ENCODE measurements around the gene SLC35F1.

Gene SLC35F1

DNA sequence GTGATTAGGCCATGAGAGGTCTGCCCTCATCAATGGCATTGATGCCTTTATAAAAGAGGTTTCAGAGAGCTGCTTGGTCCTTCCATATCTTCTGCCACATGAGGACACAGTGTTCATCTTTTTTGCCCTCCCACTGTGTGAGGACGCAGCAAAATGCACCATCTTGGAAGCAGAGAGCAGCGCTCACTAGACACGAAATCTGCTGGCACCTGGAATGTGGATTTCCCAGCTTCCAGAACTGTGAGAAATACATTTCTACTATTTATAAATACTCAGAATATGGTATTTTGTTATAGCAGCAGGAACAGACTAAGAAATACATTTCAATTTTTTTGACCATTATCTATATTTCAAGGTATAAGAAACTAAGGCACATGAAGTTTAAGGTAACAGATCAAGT is 24.9 kb downstream of the SLC35F1 start:
- H3K36me3 ChIP-seq (ENCODE audit: insufficient read depth) = no peaks in the 10 kb centered on the region
- TF ChIP-seq, protein P1, sequence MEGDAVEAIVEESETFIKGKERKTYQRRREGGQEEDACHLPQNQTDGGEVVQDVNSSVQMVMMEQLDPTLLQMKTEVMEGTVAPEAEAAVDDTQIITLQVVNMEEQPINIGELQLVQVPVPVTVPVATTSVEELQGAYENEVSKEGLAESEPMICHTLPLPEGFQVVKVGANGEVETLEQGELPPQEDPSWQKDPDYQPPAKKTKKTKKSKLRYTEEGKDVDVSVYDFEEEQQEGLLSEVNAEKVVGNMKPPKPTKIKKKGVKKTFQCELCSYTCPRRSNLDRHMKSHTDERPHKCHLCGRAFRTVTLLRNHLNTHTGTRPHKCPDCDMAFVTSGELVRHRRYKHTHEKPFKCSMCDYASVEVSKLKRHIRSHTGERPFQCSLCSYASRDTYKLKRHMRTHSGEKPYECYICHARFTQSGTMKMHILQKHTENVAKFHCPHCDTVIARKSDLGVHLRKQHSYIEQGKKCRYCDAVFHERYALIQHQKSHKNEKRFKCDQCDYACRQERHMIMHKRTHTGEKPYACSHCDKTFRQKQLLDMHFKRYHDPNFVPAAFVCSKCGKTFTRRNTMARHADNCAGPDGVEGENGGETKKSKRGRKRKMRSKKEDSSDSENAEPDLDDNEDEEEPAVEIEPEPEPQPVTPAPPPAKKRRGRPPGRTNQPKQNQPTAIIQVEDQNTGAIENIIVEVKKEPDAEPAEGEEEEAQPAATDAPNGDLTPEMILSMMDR (conservative IDR thresholded peaks at IDR 0.05; ENCODE audit: low read depth, low read length) = no peak
- no peaks in the 10 kb centered on the region for H3K27me3 ChIP-seq (ENCODE audit: insufficient read depth, low read depth)
- no peak overlapping the region for H3K4me3 ChIP-seq (IDR thresholded peaks at IDR 0.05; ENCODE audit: insufficient read depth, low read depth, low read length)
- H2AFZ ChIP-seq (ENCODE audit: low read depth) = no peak overlapping the region
- H3K9ac ChIP-seq = no peak overlapping the region
- no peak overlapping the region for H3K4me2 ChIP-seq
- H3K27ac ChIP-seq = no peak overlapping the region
- no peaks in the 10 kb centered on the region for H3K79me2 ChIP-seq (ENCODE audit: insufficient read depth, low read depth)
- no peaks in the 10 kb centered on the region for H4K20me1 ChIP-seq (ENCODE audit: insufficient read depth)
- no peaks in the 10 kb centered on the region for H3K4me1 ChIP-seq (ENCODE audit: low read depth, poor library complexity, severe bottlenecking)

GRCh38 chr6:117932676-117933075 is 25.6 kb downstream of the SLC35F1 start:
- no peaks in the 10 kb centered on the region for H3K4me1 ChIP-seq (ENCODE audit: low read depth, poor library complexity, severe bottlenecking)
- no peaks in the 10 kb centered on the region for H3K79me2 ChIP-seq (ENCODE audit: insufficient read depth, low read depth)
- TF ChIP-seq, protein P1 (conservative IDR thresholded peaks at IDR 0.05; ENCODE audit: low read depth, low read length) = no peak
- H3K4me2 ChIP-seq = no peak overlapping the region
- H4K20me1 ChIP-seq (ENCODE audit: insufficient read depth) = no peaks in the 10 kb centered on the region
- H3K27me3 ChIP-seq (ENCODE audit: insufficient read depth, low read depth) = no peaks in the 10 kb centered on the region
- no peak overlapping the region for H3K27ac ChIP-seq
- H2AFZ ChIP-seq (ENCODE audit: low read depth) = no peak overlapping the region
- H3K9ac ChIP-seq = no peak overlapping the region
- no peaks in the 10 kb centered on the region for H3K36me3 ChIP-seq (ENCODE audit: insufficient read depth)
- no peak overlapping the region for H3K4me3 ChIP-seq (IDR thresholded peaks at IDR 0.05; ENCODE audit: insufficient read depth, low read depth, low read length)

DNA sequence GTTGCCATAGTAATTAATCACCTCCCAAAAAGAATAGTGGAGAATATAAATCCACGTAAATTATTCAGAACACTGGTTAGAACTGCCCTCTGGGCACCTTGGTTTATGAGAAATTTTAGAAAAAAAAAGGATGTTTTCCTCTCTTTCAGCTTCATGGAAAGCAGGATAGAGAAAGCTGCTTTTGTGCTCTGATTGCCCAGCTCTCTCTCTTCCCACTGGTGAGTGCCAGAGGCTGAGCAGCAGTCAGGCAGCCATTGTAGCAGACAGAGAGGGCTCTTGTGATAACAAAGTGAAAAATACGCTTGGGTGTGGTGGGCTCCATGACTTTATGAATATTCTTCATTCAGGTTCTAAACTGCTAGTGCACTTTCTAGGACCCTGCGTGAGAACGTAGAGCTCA is 26.4 kb downstream of the SLC35F1 start:
- H3K27me3 ChIP-seq (ENCODE audit: insufficient read depth, low read depth) = no peaks in the 10 kb centered on the region
- no peaks in the 10 kb centered on the region for H3K36me3 ChIP-seq (ENCODE audit: insufficient read depth)
- H3K27ac ChIP-seq = no peak overlapping the region
- H3K9ac ChIP-seq = no peak overlapping the region
- TF ChIP-seq, protein P1 (conservative IDR thresholded peaks at IDR 0.05; ENCODE audit: low read depth, low read length) = no peak
- H2AFZ ChIP-seq (ENCODE audit: low read depth) = no peak overlapping the region
- no peaks in the 10 kb centered on the region for H3K79me2 ChIP-seq (ENCODE audit: insufficient read depth, low read depth)
- no peaks in the 10 kb centered on the region for H3K4me1 ChIP-seq (ENCODE audit: low read depth, poor library complexity, severe bottlenecking)
- no peaks in the 10 kb centered on the region for H4K20me1 ChIP-seq (ENCODE audit: insufficient read depth)
- H3K4me2 ChIP-seq = no peak overlapping the region
- H3K4me3 ChIP-seq (IDR thresholded peaks at IDR 0.05; ENCODE audit: insufficient read depth, low read depth, low read length) = no peak overlapping the region

DNA sequence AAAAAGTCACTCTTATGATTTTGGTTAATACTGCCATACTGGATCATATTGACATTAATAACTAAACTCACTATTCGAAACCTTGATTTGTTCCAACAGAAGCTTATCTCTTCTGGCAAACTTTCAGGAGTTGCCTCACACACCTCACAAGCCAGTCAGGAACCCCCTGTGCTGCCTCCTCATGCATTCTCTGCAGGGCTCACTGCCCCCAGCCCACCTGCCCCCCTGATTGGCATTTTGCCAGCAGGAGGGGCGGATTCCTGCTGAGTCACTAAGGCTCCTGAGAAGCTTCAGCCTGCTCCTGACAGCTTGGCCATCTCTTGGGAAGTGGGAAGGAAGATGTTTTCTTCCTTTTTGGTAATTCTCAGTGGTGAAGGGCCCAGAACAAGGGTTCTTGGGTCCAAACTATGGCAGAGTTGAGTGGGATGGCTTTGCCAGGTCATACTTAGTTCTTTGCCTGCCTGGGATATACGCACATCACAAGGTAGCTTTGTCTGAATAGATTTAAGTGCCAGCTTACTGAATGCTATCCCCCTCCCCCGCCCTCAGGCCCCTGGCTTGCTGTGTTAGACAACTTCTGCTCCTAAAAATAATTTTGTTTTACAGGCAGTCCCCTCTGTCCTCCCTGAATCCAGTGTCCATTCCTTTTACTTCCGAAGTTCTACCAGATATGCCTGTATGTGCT is 31.4 kb downstream of the SLC35F1 start:
- Histone ChIP-seq H4K20me1 (ENCODE audit: insufficient read depth) (no peaks in the 10 kb centered on the region), H3K4me2 (no peak overlapping the region)
- TF ChIP-seq, protein P1 (conservative IDR thresholded peaks at IDR 0.05; ENCODE audit: low read depth, low read length) = no peak

More for the DNA sequence above, 31.4 kb downstream of the SLC35F1 start:
- Histone ChIP-seq H3K4me3 (IDR thresholded peaks at IDR 0.05; ENCODE audit: insufficient read depth, low read depth, low read length) (no peak overlapping the region), H3K27ac (no peak overlapping the region), H3K79me2 (ENCODE audit: insufficient read depth, low read depth) (no peaks in the 10 kb centered on the region), H3K36me3 (ENCODE audit: insufficient read depth) (no peaks in the 10 kb centered on the region), H2AFZ (ENCODE audit: low read depth) (no peak overlapping the region), H3K9ac (no peak overlapping the region), H3K27me3 (ENCODE audit: insufficient read depth, low read depth) (no peaks in the 10 kb centered on the region), H3K4me1 (ENCODE audit: low read depth, poor library complexity, severe bottlenecking) (no peaks in the 10 kb centered on the region)

Data from KMS-11 (cell line).